Activated CD4-positive, alpha-beta T cell treated with anti-CD3 and anti-CD28 coated beads for 1 hour (primary cell): ENCODE measurements around the gene ZBTB7A.
"Not testable (repeated sequence)": the region's sequence is repeated elsewhere in the genome, so short reads cannot be mapped to it uniquely, and the experiment has no call there.

Experiments
- DNase-seq: peaks from one replicate; pipeline ENCODE4 v3.0.0-alpha.2; 2020

The ZBTB7A gene

GRCh38 chr19:4013886-4014540 lies 52.7 kb downstream of the ZBTB7A start:
- DNase-seq, result no peak

GRCh38 chr19:4012975-4013634 lies 53.6 kb downstream of the ZBTB7A start:
- no peak for DNase-seq

GRCh38 chr19:4012092-4012974 lies 54.4 kb downstream of the ZBTB7A start:
- no peak for DNase-seq

GRCh38 chr19:4011430-4011829 lies 55.3 kb downstream of the ZBTB7A start:
- DNase-seq, result not testable (repeated sequence)

GRCh38 chr19:4010808-4011110 lies 55.9 kb downstream of the ZBTB7A start:
- DNase-seq, result no peak

- no peak for DNase-seq
Measured at GRCh38 chr19:4009990-4010807, 56.5 kb downstream of the ZBTB7A start.

GRCh38 chr19:4007836-4008539 lies 58.7 kb downstream of the ZBTB7A start:
- DNase-seq, result no peak

- peak; percentile 93 for DNase-seq
Measured at GRCh38 chr19:4007021-4007835, 59.5 kb downstream of the ZBTB7A start, which contains the start of gene PIAS4. Gene PIAS4, plus strand, starts transcription at chr19:4007736. Its CDS starts 25 bp downstream, at chr19:4007761.

GRCh38 chr19:4005436-4005835 lies 61.3 kb downstream of the ZBTB7A start:
- DNase-seq, result not testable (repeated sequence)

GRCh38 chr19:4000798-4001197 lies 65.9 kb downstream of the ZBTB7A start:
- not testable (repeated sequence) for DNase-seq

GRCh38 chr19:3998667-3999412 lies 67.9 kb downstream of the ZBTB7A start:
- not testable (repeated sequence) for DNase-seq

GRCh38 chr19:3995607-3996006 lies 71.1 kb downstream of the ZBTB7A start:
- no peak for DNase-seq
